NCI-H1417 treated with DMSO at 0.1 percent for 48 hours (cell line): Measurements from ENCODE around the gene POLR1D.
"Not testable (repeated sequence)": the region's sequence is repeated elsewhere in the genome, so short reads cannot be mapped to it uniquely, and the experiment has no call there.

Experiments used
- DNase-seq: peaks from one replicate; lab custom pipeline; 2025; lab: John Stamatoyannopoulos, UW

POLR1D gene

GRCh38 chr13:27617881-27618321, 3.8 kb upstream of the POLR1D start:
- DNase-seq: no peak

DNA sequence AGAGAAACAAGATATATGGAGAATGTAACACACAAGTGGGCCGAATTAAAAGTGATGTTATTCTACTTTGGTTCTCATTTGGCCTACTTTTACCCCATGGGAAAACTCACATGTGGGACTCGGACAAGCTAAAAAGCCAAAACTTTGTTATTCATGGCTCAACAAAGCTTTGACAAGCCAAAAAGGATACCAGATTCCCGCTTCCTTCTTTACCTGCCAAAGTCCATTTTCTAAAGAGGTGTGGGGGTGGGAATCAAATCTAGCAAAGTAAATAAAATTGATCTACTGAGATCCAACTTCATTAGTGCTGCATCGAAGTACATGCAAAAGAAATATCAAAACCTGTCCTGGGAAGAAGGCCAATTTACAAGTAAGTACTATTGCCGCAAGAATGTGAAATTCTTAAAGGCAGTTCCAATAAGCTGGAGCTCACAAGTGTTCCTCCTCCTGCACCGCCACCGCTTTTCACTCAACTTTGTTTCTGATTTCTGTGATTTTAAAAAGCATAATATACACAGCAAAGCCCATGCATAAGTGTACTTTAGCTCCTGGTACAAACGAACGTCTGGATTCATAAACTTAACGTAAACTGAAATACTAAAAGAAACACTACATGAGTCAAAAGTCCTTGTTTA, 2.5 kb upstream of the POLR1D start:
- DNase-seq: no peak

GRCh38 chr13:27619728-27620376, 1.8 kb upstream of the POLR1D start:
- no peak for DNase-seq

DNA sequence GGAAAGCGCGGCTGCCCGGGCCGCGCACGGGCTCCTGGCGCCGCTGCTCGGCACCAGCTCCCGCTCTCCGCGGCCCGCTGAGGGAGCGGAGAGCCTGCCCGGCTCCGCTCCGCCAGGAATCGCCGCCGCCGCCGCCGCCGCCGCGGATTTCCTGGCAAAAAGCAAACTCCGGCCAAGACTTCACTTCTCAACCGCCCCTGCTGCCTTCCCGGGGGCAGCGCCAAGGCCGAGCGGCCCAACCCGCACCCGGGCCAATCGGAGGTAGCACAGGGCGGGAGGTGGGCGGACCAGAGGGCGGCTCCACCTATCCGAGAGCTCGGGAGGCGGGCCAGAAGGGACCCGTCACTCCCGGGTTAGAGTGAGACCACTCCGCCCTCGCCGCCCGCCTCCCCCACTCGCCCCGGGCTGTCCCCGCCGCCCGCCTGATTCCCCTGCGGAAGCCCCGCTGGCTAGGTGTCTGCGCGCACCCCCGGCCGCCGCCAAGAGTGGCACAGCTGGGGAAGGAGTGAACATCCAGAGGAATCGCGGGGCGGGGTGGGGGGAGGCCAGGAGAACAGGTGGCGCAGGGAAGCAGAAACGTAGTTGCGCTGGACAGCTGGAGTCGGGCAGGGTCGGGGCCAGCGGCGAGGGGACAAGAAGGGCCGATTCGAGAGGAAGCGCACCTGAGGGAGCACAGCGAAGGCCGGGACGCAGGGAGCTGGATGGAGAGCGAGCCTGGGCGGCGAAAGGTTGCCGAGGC, 1.1 kb upstream of the POLR1D start, which contains the start of gene LNX2:
LNX2 (minus strand) TSS at position 153 of the 739 bp plus-strand sequence. CDS start 38,826 bp downstream, outside the sequence.
- peak; percentile 72 for DNase-seq

GRCh38 chr13:27621116-27621365, 651 bp upstream of the POLR1D start:
- DNase-seq: no peak

GRCh38 chr13:27622102-27622820, 569 bp downstream of the POLR1D start:
- DNase-seq: no peak

DNA sequence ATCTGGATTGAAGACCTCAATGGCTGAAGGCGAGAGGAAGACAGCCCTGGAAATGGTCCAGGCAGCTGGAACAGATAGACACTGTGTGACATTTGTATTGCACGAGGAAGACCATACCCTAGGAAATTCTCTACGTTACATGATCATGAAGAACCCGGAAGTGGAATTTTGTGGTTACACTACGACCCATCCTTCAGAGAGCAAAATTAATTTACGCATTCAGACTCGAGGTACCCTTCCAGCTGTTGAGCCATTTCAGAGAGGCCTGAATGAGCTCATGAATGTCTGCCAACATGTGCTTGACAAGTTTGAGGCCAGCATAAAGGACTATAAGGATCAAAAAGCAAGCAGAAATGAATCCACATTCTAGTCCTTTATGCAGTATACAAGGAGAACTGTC, 1.2 kb downstream of the POLR1D start:
- no peak for DNase-seq

- DNase-seq: no peak
These were observed 2.4 kb downstream of the POLR1D start for GRCh38 chr13:27624071-27624470.

DNA sequence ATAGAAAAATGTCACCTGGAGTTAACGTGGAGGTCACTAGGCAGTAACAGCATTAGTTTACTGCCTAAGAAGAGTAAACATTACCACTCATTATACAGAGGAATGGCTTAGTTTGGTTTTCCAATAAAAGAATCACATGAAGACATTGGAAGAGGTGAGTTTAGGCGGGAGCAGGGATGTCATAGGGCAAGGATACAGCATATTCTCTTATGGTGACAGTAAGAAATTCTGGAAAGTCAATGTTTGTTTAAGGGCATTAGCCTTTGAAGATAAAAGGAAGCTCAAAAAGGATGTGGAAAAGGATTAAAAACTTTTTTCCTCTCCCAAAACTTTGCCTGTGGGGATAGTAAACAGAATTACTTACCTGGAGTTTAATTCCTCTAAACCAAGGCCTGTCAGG, 4.1 kb downstream of the POLR1D start:
- DNase-seq: no peak

DNA sequence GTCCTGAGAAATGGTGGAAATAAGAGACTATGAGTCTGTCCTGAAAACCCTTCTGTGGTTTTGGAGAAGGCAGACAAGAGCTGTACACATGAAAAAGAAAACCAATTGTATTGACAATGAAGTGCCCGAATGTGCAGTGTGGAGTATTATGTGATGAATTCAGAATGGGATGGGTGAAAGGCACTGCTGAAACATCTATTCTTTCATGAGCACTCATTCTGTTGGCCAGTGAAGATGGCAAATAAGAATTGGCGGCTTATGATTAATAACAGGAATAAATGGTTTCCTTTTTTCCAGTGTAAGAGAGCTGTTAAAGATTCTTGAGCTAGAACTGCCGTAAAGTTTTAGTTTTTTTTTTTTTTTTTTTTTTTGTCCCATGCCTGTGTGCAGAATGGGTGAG, 5.7 kb downstream of the POLR1D start:
- DNase-seq: no peak

- no peak for DNase-seq
These were observed 6.4 kb downstream of the POLR1D start for GRCh38 chr13:27628081-27628480.

GRCh38 chr13:27628766-27629165, 7.1 kb downstream of the POLR1D start:
- not testable (repeated sequence) for DNase-seq

- DNase-seq: no peak
These were observed 9.5 kb downstream of the POLR1D start for GRCh38 chr13:27631156-27631555.

DNA sequence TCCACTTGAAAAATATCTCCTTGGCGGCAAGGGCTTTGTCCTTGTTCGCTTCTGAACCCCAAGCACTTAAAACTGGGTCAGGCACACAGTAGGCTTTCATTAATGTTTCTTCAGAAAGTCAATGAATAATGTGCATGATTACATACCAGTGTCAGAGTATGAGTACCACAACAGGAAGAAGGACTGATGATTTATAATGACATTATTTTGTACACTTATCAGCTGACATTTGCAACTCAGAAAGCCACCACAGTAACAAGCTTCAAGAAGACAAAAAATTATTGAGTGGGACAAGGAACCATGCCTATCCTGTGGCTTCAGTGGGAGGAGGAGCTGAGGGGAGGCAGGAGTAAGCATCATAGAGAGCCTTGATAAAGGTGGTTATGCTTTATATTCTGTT, 10.0 kb downstream of the POLR1D start:
- no peak for DNase-seq

DNA sequence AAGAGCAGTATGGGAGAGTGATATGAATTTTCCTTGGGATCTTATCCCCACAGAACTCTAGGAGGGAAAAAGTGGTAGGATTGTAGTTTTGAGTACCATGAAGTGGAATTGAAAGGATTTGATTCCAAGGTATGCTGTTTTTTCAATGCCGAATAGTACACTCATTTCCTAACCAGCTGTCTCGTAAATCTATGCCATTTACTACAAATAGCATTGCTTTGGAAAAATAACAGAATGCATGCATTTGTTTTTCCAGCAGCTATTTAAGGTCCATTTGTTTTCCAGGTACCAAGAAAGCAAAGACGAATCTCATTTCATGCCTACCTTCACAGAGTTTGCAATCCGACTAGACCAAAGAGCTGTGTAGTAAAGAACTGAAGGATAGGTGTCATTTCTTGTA, 10.5 kb downstream of the POLR1D start:
- no peak for DNase-seq

- no peak for DNase-seq
These were observed 11.0 kb downstream of the POLR1D start for GRCh38 chr13:27632648-27633047.

DNA sequence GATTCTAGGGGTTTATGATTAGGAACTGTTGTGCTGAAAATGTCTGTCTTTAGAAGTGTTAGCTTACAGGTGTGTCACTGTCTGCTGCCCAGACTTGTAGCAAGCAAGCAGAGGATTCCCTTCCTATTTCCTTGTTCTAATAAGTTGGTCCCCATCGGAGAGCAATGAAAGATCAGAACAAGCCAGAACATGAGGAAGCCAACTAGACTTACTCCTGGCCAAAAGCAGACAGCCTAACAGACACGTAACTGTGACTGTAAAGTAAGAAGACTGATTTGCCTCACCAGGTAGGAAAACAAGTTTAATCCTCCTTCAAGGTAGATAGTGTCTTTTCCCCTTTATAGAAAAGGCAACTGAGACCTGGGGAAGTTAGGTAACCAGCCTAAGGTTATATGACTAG, 12.5 kb downstream of the POLR1D start:
- DNase-seq: no peak

GRCh38 chr13:27634791-27635190, 13.1 kb downstream of the POLR1D start:
- no peak for DNase-seq

GRCh38 chr13:27635266-27635665, 13.6 kb downstream of the POLR1D start:
- DNase-seq: no peak

DNA sequence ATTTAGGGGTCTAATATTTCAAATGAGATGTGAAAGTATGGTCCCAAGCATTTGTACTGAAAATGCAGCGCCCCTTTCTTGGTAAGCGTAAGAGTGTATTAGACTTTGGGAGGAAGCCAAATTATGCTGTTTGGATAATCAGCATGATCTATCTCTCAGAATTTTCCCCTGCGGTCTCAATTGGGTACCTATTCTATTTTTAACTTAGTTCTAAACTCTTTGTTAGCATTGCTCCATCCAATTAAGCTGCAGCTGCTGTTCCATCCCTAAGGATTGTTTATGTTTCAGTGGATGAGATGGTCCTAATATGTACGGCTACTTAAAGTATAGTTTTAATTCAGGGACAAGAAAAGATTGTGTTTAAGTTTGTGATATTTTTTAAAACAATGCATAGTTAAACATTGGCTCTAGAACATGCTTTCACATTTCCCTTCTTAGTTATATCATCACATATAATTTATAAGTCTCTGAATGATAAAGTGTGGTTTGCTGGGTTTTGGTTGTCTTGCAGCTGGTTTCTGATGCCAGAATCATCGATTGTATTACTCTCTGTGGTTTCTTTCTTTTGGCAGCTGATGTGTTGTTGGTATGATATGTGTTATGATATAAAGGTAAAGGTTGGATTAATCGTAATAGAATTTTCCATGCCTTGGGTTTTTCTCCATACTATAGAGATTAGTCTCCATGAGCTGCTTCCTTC, 15.0 kb downstream of the POLR1D start:
- no peak for DNase-seq

- DNase-seq: no peak
These were observed 15.6 kb downstream of the POLR1D start for GRCh38 chr13:27637289-27637626.

GRCh38 chr13:27638001-27638400, 16.3 kb downstream of the POLR1D start:
- no peak for DNase-seq
